ENCODE measurements around the gene GNAT1. TPM values are rescaled to one million over a fixed set of nuclear protein-coding genes. Genes with fewer than 3 reads are reported as not detected.

The GNAT1 gene
- total and polyA plus RNA-seq, 2 of the 13 experiments (the other 11 are each of a cell fraction or from before 2014, with no cell fraction given) = 0.15 TPM; not detected in 1

- WGBS (ENCODE audit: low lambda C conversion rate) = no CpG with 5 or more reads among the region's 2 CpGs
- Histone ChIP-seq H3K27me3 (ENCODE audit: control insufficient read depth in 1 of 2, insufficient read depth in 2 of 2, low read length in 2 of 2) (no peaks in the 10 kb centered on the region), H3K4me1 (ENCODE audit: insufficient read depth, low read length) (peaks cover 24% of the 10 kb centered on the region), H3K9me3 (ENCODE audit: low read length) (no peaks in the 10 kb centered on the region), H3K79me2 (ENCODE audit: insufficient read depth, low read length) (no peaks in the 10 kb centered on the region), H3K36me3 (replicated peaks in 1 of 2; ENCODE audit: control insufficient read depth in 1 of 2, insufficient read depth in 2 of 2, low read length in 2 of 2) (peaks cover 16 to 27% of the 10 kb centered on the region in 2 experiments; a peak in 4 of 5 replicates), H3K9ac (ENCODE audit: insufficient read depth, low read depth, low read length) (no peak overlapping the region), H2AFZ (ENCODE audit: low read length) (no peak overlapping the region), H3K27ac (ENCODE audit: extremely low read length, insufficient read depth, low read length) (no peak overlapping the region), H3K4me2 (ENCODE audit: low read depth, low read length) (no peak overlapping the region), H3K4me3 (replicated peaks in 1 of 3; ENCODE audit: insufficient read depth in 1 of 3, low read depth in 2 of 3, low read length in 3 of 3) (no peak overlapping the region), H4K20me1 (ENCODE audit: insufficient read depth, low read length) (no peaks in the 10 kb centered on the region)
- BruUV-seq (replicated peaks) = no TSS peak
- in situ Hi-C loops (cut with HindIII; ENCODE audit: extremely low pct_ligation_motif_present, low pct_unique_long_range_greater_than_20kb) (no loop called here), intact Hi-C loops (cut with micrococcal nuclease; ENCODE audit: unreplicated experiment) (no loop called here)
- DNase-seq (ENCODE audit: low spot score) (no peak), FAIRE-seq (no peak), ATAC-seq (no peak)
- CTCF ChIA-PET (ENCODE audit: low intra/inter-chr PET ratio, low total read pairs) = no interaction called here
- POLR2A ChIA-PET = interaction anchor here (1.1 kb wide), 1 partner anchor 10 kb away, joined by 3 read pairs; no protein-coding TSS in a partner anchor
- TF ChIP-seq, protein P1, sequence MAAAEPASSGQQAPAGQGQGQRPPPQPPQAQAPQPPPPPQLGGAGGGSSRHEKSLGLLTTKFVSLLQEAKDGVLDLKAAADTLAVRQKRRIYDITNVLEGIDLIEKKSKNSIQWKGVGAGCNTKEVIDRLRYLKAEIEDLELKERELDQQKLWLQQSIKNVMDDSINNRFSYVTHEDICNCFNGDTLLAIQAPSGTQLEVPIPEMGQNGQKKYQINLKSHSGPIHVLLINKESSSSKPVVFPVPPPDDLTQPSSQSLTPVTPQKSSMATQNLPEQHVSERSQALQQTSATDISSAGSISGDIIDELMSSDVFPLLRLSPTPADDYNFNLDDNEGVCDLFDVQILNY (CRISPR knock-in tag; conservative IDR thresholded peaks at IDR 0.05) = no peak
- no peak for TF ChIP-seq NFAT5 (CRISPR knock-in tag; IDR thresholded peaks at IDR 0.05)
- no peak for TF ChIP-seq ZBTB3 (CRISPR knock-in tag; IDR thresholded peaks at IDR 0.05; ENCODE audit: borderline replicate concordance, low read depth)
- TF ChIP-seq RELA (CRISPR knock-in tag; IDR thresholded peaks at IDR 0.05) = no peak
- no peak for TF ChIP-seq PAX8 (CRISPR knock-in tag; IDR thresholded peaks at IDR 0.05; ENCODE audit: borderline replicate concordance)
- TF ChIP-seq ZNF770 (CRISPR knock-in tag; IDR thresholded peaks at IDR 0.05) = no peak
- no peak for TF ChIP-seq TMF1 (CRISPR knock-in tag; IDR thresholded peaks at IDR 0.05; ENCODE audit: low read depth)
- TF ChIP-seq THRA (CRISPR knock-in tag; IDR thresholded peaks at IDR 0.05; ENCODE audit: borderline replicate concordance) = no peak
- TF ChIP-seq CREB1 (IDR thresholded peaks at IDR 0.05) = no peak
- no peak for TF ChIP-seq CREB1 (CRISPR knock-in tag; IDR thresholded peaks at IDR 0.05)
- TF ChIP-seq ZNF761 (CRISPR knock-in tag; conservative IDR thresholded peaks at IDR 0.05) = no peak
- TF ChIP-seq MAZ (IDR thresholded peaks at IDR 0.05; ENCODE audit: borderline replicate concordance, low read depth, low read length) = no peak
- no peak for TF ChIP-seq MAZ (CRISPR knock-in tag; IDR thresholded peaks at IDR 0.05; ENCODE audit: low read depth)
- no peak for TF ChIP-seq ZNF251 (CRISPR knock-in tag; IDR thresholded peaks at IDR 0.05)
Observed at GRCh38 chr3:50177346-50177745, 14.1 kb upstream of the GNAT1 start.

Measured in HepG2 (cell line).